Neural cell (in vitro differentiated cells): ENCODE results near the gene PRR16. TPM values are rescaled to one million over a fixed set of nuclear protein-coding genes. Genes with fewer than 3 reads are reported as not detected.

Experiments used
- H2AFZ ChIP-seq: fragments of 200-600, 300-800 bp; sonication (generic), shearing (Covaris generic); 2 replicates; pipeline ENCODE4 v1.6.0; 2014; ENCODE audit warnings: low read depth, mild to moderate bottlenecking, antibody characterized with exemption, low read length, moderate library complexity
- H3F3A ChIP-seq: fragments of 200-600 bp; shearing (Covaris generic); 2 replicates; pipeline ENCODE4 v1.6.1; 2016; ENCODE audit warnings: mild to moderate bottlenecking, moderate library complexity, mixed read lengths, antibody characterized with exemption, low read length; ENCODE audit not compliant: insufficient read depth, poor library complexity, severe bottlenecking
- H3K27ac ChIP-seq: fragments of 200-600, 300-800 bp; sonication (generic), shearing (Covaris generic); 2 replicates; pipeline ENCODE4 v1.5.1; 2014; ENCODE audit warnings: mild to moderate bottlenecking, low read length, moderate library complexity
- H3K27me3 ChIP-seq: fragments of 300-800, 200-600 bp; sonication (generic), shearing (Covaris generic); 2 replicates; pipeline ENCODE4 v1.6.0; 2014; ENCODE audit warnings: mild to moderate bottlenecking, low read depth, low read length, moderate library complexity; ENCODE audit not compliant: insufficient read depth
- H3K36me3 ChIP-seq: fragments of 300-800, 200-600 bp; sonication (generic), shearing (Covaris generic); 2 replicates; pipeline ENCODE4 v1.5.1; 2014; ENCODE audit warnings: mild to moderate bottlenecking, antibody characterized with exemption, low read length, moderate library complexity; ENCODE audit not compliant: insufficient read depth
- H3K4me2 ChIP-seq: fragments of 300-800, 200-600 bp; sonication (generic), shearing (Covaris generic); 2 replicates; pipeline ENCODE4 v1.6.0; 2014; ENCODE audit warnings: mild to moderate bottlenecking, low read length
- H3K4me3 ChIP-seq: fragments of 300-800, 200-600 bp; sonication (generic), shearing (Covaris generic); 2 replicates; pipeline ENCODE4 v1.5.1; 2014; ENCODE audit warnings: mild to moderate bottlenecking, low read length, moderate library complexity
- H3K79me2 ChIP-seq: fragments of 200-600 bp; shearing (Covaris generic); replicated peaks from 2 replicates; pipeline ENCODE4 v1.6.0; 2014; ENCODE audit warnings: mild to moderate bottlenecking, low read length, moderate library complexity; ENCODE audit not compliant: insufficient read depth
- H3K9ac ChIP-seq: fragments of 300-800, 200-600 bp; sonication (generic), shearing (Covaris generic); 2 replicates; pipeline ENCODE4 v1.6.1; 2016; ENCODE audit warnings: mild to moderate bottlenecking, low read length, mixed read lengths
- H3K9me2 ChIP-seq: fragments of 200-600 bp; shearing (Covaris generic); 2 replicates; pipeline ENCODE4 v1.6.1; 2016; ENCODE audit warnings: mild to moderate bottlenecking, low read length, mixed read lengths; ENCODE audit not compliant: insufficient read depth
- H3K9me3 ChIP-seq: fragments of 200-600, 300-800 bp; sonication (generic), shearing (Covaris generic); 2 replicates; pipeline ENCODE4 v1.6.1; 2016; ENCODE audit warnings: mild to moderate bottlenecking, mixed run types, low read length, moderate library complexity, mixed read lengths
- H4K20me1 ChIP-seq: fragments of 200-600 bp; shearing (Covaris generic); 2 replicates; pipeline ENCODE4 v1.6.1; 2016; ENCODE audit warnings: mild to moderate bottlenecking, mixed run types; ENCODE audit not compliant: insufficient read depth
- EP300 ChIP-seq: fragments of 450-650 bp; conservative IDR thresholded peaks from 2 replicates; pipeline ENCODE4 v1.6.1; 2014; ENCODE audit warnings: antibody characterized with exemption, mild to moderate bottlenecking, moderate library complexity; ENCODE audit not compliant: poor library complexity, severe bottlenecking
- EZH2 ChIP-seq: fragments of 200-600, 300-800 bp; shearing (Covaris generic), sonication (generic); IDR thresholded peaks from 2 replicates; pipeline ENCODE4 v1.6.1; 2014; ENCODE audit warnings: antibody characterized with exemption, low read length, borderline replicate concordance, mild to moderate bottlenecking; ENCODE audit not compliant: insufficient read depth, poor library complexity, severe bottlenecking
- MXI1 ChIP-seq: fragments of 450-650 bp; conservative IDR thresholded peaks from 2 replicates; pipeline ENCODE4 v1.6.1; 2014; ENCODE audit warnings: antibody characterized with exemption, mild to moderate bottlenecking; ENCODE audit not compliant: poor library complexity, severe bottlenecking
- POLR2AphosphoS5 ChIP-seq: IDR thresholded peaks from 2 replicates; pipeline ENCODE4 v1.6.1; 2012
- RAD21 ChIP-seq: fragments of 450-650 bp; conservative IDR thresholded peaks from 2 replicates; pipeline ENCODE4 v1.6.1; 2014; ENCODE audit warnings: antibody characterized with exemption, mild to moderate bottlenecking, moderate library complexity
- SMC3 ChIP-seq: fragments of 450-650 bp; conservative IDR thresholded peaks from 2 replicates; pipeline ENCODE4 v1.6.1; 2014; ENCODE audit warnings: antibody characterized with exemption, mild to moderate bottlenecking, moderate library complexity; ENCODE audit not compliant: poor library complexity
- TAF1 ChIP-seq: IDR thresholded peaks from 2 replicates; pipeline ENCODE4 v1.6.1; 2012; ENCODE audit warnings: low read depth
- polyA plus RNA-seq: library from polyadenylated mRNA; depleted of rRNA; stranded (reverse); fragments of >200 nt; gene quantifications from 2 replicates; pipeline ENCODE4 v1.2.3, GENCODE V29; 2014
- TF ChIP-seq, protein P1 (sequence below): fragments of 450-650 bp; IDR thresholded peaks from 2 replicates; pipeline ENCODE4 v1.5.1; 2014; ENCODE audit warnings: antibody characterized with exemption, mild to moderate bottlenecking, moderate library complexity; ENCODE audit not compliant: poor library complexity, severe bottlenecking
- TF ChIP-seq, protein P2 (sequence below): IDR thresholded peaks from 2 replicates; pipeline ENCODE4 v1.6.1; 2012; ENCODE audit warnings: borderline replicate concordance

The PRR16 gene
- polyA plus RNA-seq, 1 donor from 2014 or later, result 1.7 TPM

DNA sequence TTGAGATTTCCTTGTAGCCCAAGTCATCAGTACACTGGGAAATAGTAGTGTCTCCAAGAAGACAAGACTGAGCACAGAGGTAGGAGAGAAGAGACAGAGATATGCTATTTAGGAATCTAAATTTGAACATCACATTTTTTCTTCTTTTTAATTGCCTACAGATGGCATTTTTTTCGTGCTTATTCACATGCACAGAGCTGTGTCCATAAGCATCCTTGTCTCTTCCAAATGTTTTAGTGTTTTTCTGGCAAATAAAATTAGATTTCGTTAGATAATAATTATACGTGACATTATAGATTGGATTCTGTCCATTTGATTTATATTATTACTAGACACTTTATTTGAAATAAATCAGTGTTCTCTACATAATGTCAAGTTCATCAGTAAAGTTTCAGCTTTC lies 80.9 kb downstream of the PRR16 start:
- TF ChIP-seq, protein P1, sequence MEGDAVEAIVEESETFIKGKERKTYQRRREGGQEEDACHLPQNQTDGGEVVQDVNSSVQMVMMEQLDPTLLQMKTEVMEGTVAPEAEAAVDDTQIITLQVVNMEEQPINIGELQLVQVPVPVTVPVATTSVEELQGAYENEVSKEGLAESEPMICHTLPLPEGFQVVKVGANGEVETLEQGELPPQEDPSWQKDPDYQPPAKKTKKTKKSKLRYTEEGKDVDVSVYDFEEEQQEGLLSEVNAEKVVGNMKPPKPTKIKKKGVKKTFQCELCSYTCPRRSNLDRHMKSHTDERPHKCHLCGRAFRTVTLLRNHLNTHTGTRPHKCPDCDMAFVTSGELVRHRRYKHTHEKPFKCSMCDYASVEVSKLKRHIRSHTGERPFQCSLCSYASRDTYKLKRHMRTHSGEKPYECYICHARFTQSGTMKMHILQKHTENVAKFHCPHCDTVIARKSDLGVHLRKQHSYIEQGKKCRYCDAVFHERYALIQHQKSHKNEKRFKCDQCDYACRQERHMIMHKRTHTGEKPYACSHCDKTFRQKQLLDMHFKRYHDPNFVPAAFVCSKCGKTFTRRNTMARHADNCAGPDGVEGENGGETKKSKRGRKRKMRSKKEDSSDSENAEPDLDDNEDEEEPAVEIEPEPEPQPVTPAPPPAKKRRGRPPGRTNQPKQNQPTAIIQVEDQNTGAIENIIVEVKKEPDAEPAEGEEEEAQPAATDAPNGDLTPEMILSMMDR, result no peak
- TF ChIP-seq, protein P2, sequence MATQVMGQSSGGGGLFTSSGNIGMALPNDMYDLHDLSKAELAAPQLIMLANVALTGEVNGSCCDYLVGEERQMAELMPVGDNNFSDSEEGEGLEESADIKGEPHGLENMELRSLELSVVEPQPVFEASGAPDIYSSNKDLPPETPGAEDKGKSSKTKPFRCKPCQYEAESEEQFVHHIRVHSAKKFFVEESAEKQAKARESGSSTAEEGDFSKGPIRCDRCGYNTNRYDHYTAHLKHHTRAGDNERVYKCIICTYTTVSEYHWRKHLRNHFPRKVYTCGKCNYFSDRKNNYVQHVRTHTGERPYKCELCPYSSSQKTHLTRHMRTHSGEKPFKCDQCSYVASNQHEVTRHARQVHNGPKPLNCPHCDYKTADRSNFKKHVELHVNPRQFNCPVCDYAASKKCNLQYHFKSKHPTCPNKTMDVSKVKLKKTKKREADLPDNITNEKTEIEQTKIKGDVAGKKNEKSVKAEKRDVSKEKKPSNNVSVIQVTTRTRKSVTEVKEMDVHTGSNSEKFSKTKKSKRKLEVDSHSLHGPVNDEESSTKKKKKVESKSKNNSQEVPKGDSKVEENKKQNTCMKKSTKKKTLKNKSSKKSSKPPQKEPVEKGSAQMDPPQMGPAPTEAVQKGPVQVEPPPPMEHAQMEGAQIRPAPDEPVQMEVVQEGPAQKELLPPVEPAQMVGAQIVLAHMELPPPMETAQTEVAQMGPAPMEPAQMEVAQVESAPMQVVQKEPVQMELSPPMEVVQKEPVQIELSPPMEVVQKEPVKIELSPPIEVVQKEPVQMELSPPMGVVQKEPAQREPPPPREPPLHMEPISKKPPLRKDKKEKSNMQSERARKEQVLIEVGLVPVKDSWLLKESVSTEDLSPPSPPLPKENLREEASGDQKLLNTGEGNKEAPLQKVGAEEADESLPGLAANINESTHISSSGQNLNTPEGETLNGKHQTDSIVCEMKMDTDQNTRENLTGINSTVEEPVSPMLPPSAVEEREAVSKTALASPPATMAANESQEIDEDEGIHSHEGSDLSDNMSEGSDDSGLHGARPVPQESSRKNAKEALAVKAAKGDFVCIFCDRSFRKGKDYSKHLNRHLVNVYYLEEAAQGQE, result no peak
- TF ChIP-seq MXI1, result no peak
- no peak for TF ChIP-seq EP300
- no peak for TF ChIP-seq EZH2
- no peak for TF ChIP-seq RAD21
- TF ChIP-seq SMC3, result no peak
- no peak for TF ChIP-seq POLR2AphosphoS5
- no peak for TF ChIP-seq TAF1
- no peak overlapping the region for H3K27ac ChIP-seq
- H3K4me2 ChIP-seq, result no peak overlapping the region
- H3K79me2 ChIP-seq, result no peaks in the 10 kb centered on the region
- H3K4me3 ChIP-seq, result no peak overlapping the region
- no peaks in the 10 kb centered on the region for H3K9me2 ChIP-seq
- H4K20me1 ChIP-seq, result no peaks in the 10 kb centered on the region
- H3K27me3 ChIP-seq, result no peaks in the 10 kb centered on the region
- H3K9ac ChIP-seq, result no peak overlapping the region
- H2AFZ ChIP-seq, result no peak overlapping the region
- H3K9me3 ChIP-seq, result no peaks in the 10 kb centered on the region
- no peaks in the 10 kb centered on the region for H3F3A ChIP-seq
- H3K36me3 ChIP-seq, result no peaks in the 10 kb centered on the region

- Histone ChIP-seq H3F3A (no peaks in the 10 kb centered on the region), H3K79me2 (no peaks in the 10 kb centered on the region), H3K36me3 (no peaks in the 10 kb centered on the region), H3K4me3 (no peak overlapping the region), H4K20me1 (no peaks in the 10 kb centered on the region), H3K27ac (no peak overlapping the region), H3K9ac (no peak overlapping the region), H3K4me2 (no peak overlapping the region), H3K27me3 (no peaks in the 10 kb centered on the region), H2AFZ (no peak overlapping the region), H3K9me3 (no peaks in the 10 kb centered on the region), H3K9me2 (no peaks in the 10 kb centered on the region)
- no peak for TF ChIP-seq MXI1
- no peak for TF ChIP-seq RAD21
- TF ChIP-seq, protein P2, result no peak
- TF ChIP-seq TAF1, result no peak
- TF ChIP-seq, protein P1, result no peak
- no peak for TF ChIP-seq EZH2
- no peak for TF ChIP-seq POLR2AphosphoS5
- no peak for TF ChIP-seq SMC3
- no peak for TF ChIP-seq EP300
Observed at GRCh38 chr5:120545951-120546350, 81.9 kb downstream of the PRR16 start.
